HCT116 (cell line): ENCODE results near the gene CDK14.

Experiments
- CTCF ChIP-seq, 3 experiments: fragments of 200-600 bp in 1 of 3; sonication (generic) in 1 of 3; IDR thresholded peaks in 2 of 3; conservative IDR thresholded peaks in 1 of 3; 2 replicates each; pipeline ENCODE4 v1.5.1; 2012 to 2017; ENCODE audit warnings: low read depth in 2 of 3, low read length in 2 of 3, antibody characterized with exemption in 1 of 3, borderline replicate concordance in 1 of 3, control low read depth in 1 of 3, mild to moderate bottlenecking in 1 of 3, mixed read lengths in 1 of 3, mixed run types in 1 of 3, moderate library complexity in 1 of 3; ENCODE audit not compliant: insufficient read depth in 1 of 3
- EGR1 ChIP-seq: IDR thresholded peaks from 2 replicates; pipeline ENCODE4 v1.6.1; 2012; ENCODE audit warnings: low read depth
- EZH2 ChIP-seq: fragments of 200-600 bp; sonication (generic); IDR thresholded peaks from 2 replicates; pipeline ENCODE4 v1.6.1; 2017; ENCODE audit warnings: antibody characterized with exemption, mixed run types
- POLR2A ChIP-seq: IDR thresholded peaks from 2 replicates; pipeline ENCODE4 v1.7.0; 2011; ENCODE audit warnings: borderline replicate concordance; ENCODE audit not compliant: insufficient read depth, insufficient read length; ENCODE audit errors: extremely low read depth
- RAD21 ChIP-seq: IDR thresholded peaks from 2 replicates; pipeline ENCODE4 v1.6.1; 2012; ENCODE audit warnings: low read depth, mild to moderate bottlenecking
- SIN3A ChIP-seq: IDR thresholded peaks from 2 replicates; pipeline ENCODE4 v1.6.1; 2012; ENCODE audit warnings: low read depth
- YY1 ChIP-seq: IDR thresholded peaks from 2 replicates; pipeline ENCODE4 v1.6.1; 2011; ENCODE audit warnings: low read length, low read depth, moderate library complexity, mild to moderate bottlenecking; ENCODE audit not compliant: insufficient replicate concordance; ENCODE audit errors: extremely low read depth
- ZNF274 ChIP-seq: fragments of 200-500 bp; sonication (Bioruptor generic); IDR thresholded peaks from 2 replicates; pipeline ENCODE4 v1.6.1; 2014; ENCODE audit warnings: mild to moderate bottlenecking, low read depth, low read length, inconsistent platforms

- TF ChIP-seq EGR1 (no peak), ZNF274 (no peak), SIN3A (no peak), CTCF (IDR thresholded peaks at IDR 0.05 in 2 of 3, conservative IDR thresholded peaks at IDR 0.05 in 1 of 3; ENCODE audit: borderline replicate concordance in 1 of 3, insufficient read depth in 1 of 3, low read depth in 2 of 3, low read length in 2 of 3) (no peak), EZH2 (no peak), RAD21 (no peak), POLR2A (no peak), YY1 (no peak)
Measured at GRCh38 chr7:91233212-91233611, 637.1 kb downstream of the CDK14 start.
